Endothelial cell of umbilical vein (primary cell): ENCODE data around the gene PRDM2. TPM values are rescaled to one million over a fixed set of nuclear protein-coding genes. Genes with fewer than 3 reads are reported as not detected.

ENCODE experiments used
- BruUV-seq: library from RNA; stranded (reverse); fragments of 400-500 nt; replicated peaks from 2 replicates; lab custom pipeline; 2021; lab: Mats Ljungman, UMichigan
- CTCF ChIA-PET: fragments of 300-600, 350-600 bp; sonication (Branson Sonifier 250); formaldehyde crosslinking; loops from one replicate; lab custom pipeline; 2021; ENCODE audit warnings: antibody characterized with exemption, inconsistent platforms; lab: Charles Lee
- POLR2A ChIA-PET: fragments of 300-600, 350-600 bp; sonication (Branson Sonifier 250); formaldehyde crosslinking; loops from one replicate; lab custom pipeline; 2021; ENCODE audit warnings: antibody characterized with exemption, inconsistent platforms; lab: Charles Lee
- DNase-seq: peaks from one replicate; pipeline ENCODE4 v3.0.0-alpha.2; 2011; ENCODE audit warnings: low read depth, low spot score
- FAIRE-seq: peaks from 2 replicates; lab custom pipeline; 2011; peaks lifted over from hg19 to GRCh38; lab: Jason Lieb, UNC
- H2AFZ ChIP-seq: 2 replicates; pipeline ENCODE4 v1.6.0; 2012; ENCODE audit warnings: low read depth, low read length, control low read depth, inconsistent platforms
- H3K27ac ChIP-seq: 2 replicates; pipeline ENCODE4 v1.5.1; 2011; ENCODE audit warnings: low read depth, mild to moderate bottlenecking, control low read depth, low read length, moderate library complexity; ENCODE audit not compliant: insufficient read depth
- H3K27me3 ChIP-seq, 2 experiments: 2 replicates each; pipeline versions ENCODE4 v1.6.0 to v1.6.1; 2011; ENCODE audit warnings: low read length in 2 of 2, mixed read lengths in 1 of 2; ENCODE audit not compliant: control insufficient read depth in 2 of 2, insufficient read depth in 2 of 2
- H3K36me3 ChIP-seq, 2 experiments: 2 replicates in 1 of 2; 3 replicates in 1 of 2; pipeline ENCODE4 v1.5.1; 2011; ENCODE audit warnings: low read length in 2 of 2, mild to moderate bottlenecking in 1 of 2, moderate library complexity in 1 of 2; ENCODE audit not compliant: control insufficient read depth in 2 of 2, insufficient read depth in 2 of 2; ENCODE audit errors: extremely low read depth in 1 of 2
- H3K4me1 ChIP-seq: 3 replicates; pipeline ENCODE4 v1.5.1; 2011; ENCODE audit warnings: mild to moderate bottlenecking, low read length; ENCODE audit not compliant: control insufficient read depth, insufficient read depth; ENCODE audit errors: extremely low read depth
- H3K4me2 ChIP-seq: 2 replicates; pipeline ENCODE4 v1.6.1; 2011; ENCODE audit warnings: low read length, control low read depth, mixed read lengths; ENCODE audit not compliant: insufficient read depth
- H3K4me3 ChIP-seq, 3 experiments: fragments of 200-600 bp in 1 of 3; sonication (generic), shearing (Covaris generic) in 1 of 3; replicated peaks in 1 of 3; 2 replicates each; pipeline ENCODE4 v1.5.1; 2011 to 2016; ENCODE audit warnings: control low read depth in 3 of 3, low read length in 3 of 3, mild to moderate bottlenecking in 2 of 3, inconsistent platforms in 1 of 3, low read depth in 1 of 3, moderate library complexity in 1 of 3; ENCODE audit not compliant: insufficient read depth in 1 of 3
- H3K79me2 ChIP-seq: 2 replicates; pipeline ENCODE4 v1.6.0; 2012; ENCODE audit warnings: low read length, inconsistent platforms; ENCODE audit not compliant: control insufficient read depth, insufficient read depth
- H3K9ac ChIP-seq: replicated peaks from 2 replicates; pipeline ENCODE3; 2011; ENCODE audit warnings: low read length, control low read depth; ENCODE audit not compliant: insufficient read depth; ENCODE audit errors: extremely low read depth
- H3K9me1 ChIP-seq: replicated peaks from 3 replicates; pipeline ENCODE4 v1.6.0; 2011; ENCODE audit warnings: mild to moderate bottlenecking, low read length; ENCODE audit not compliant: control insufficient read depth, insufficient read depth; ENCODE audit errors: extremely low read depth
- H3K9me3 ChIP-seq: replicated peaks from 2 replicates; pipeline ENCODE4 v1.5.1; 2012; ENCODE audit warnings: low read length, inconsistent platforms; ENCODE audit not compliant: control insufficient read depth, insufficient read depth
- H4K20me1 ChIP-seq: replicated peaks from 2 replicates; pipeline ENCODE3; 2011; ENCODE audit warnings: mild to moderate bottlenecking, low read length; ENCODE audit not compliant: control insufficient read depth, insufficient read depth; ENCODE audit errors: extremely low read depth
- EZH2 ChIP-seq: IDR thresholded peaks from 2 replicates; pipeline ENCODE4 v1.6.1; 2012; ENCODE audit warnings: borderline replicate concordance, low read depth, mild to moderate bottlenecking, moderate library complexity, low read length, inconsistent platforms; ENCODE audit not compliant: severe bottlenecking
- FOS ChIP-seq: IDR thresholded peaks from 2 replicates; pipeline ENCODE4 v1.6.1; 2011; ENCODE audit warnings: mild to moderate bottlenecking, low read length, moderate library complexity, borderline replicate concordance; ENCODE audit not compliant: insufficient read depth
- GATA2 ChIP-seq: IDR thresholded peaks from 2 replicates; pipeline ENCODE4 v1.7.0; 2011; ENCODE audit warnings: low read depth, mild to moderate bottlenecking, moderate library complexity, mixed read lengths, low read length; ENCODE audit not compliant: insufficient read length, insufficient read depth
- JUN ChIP-seq: IDR thresholded peaks from 2 replicates; pipeline ENCODE4 v1.6.1; 2011; ENCODE audit warnings: borderline replicate concordance, low read depth; ENCODE audit not compliant: insufficient read length, insufficient read depth
- MYC ChIP-seq: IDR thresholded peaks from one replicate; pipeline ENCODE4 v1.6.1; 2011; ENCODE audit warnings: mild to moderate bottlenecking, low read depth, low read length
- POLR2A ChIP-seq: IDR thresholded peaks from 2 replicates; pipeline ENCODE4 v1.6.1; 2012; ENCODE audit warnings: low read depth, mild to moderate bottlenecking, control low read depth, low read length
- POLR2AphosphoS5 ChIP-seq: IDR thresholded peaks from 2 replicates; pipeline ENCODE4 v1.6.1; 2012; ENCODE audit warnings: low read depth, mild to moderate bottlenecking, control low read depth, low read length, moderate library complexity; ENCODE audit not compliant: insufficient read depth
- dilution Hi-C: fragments of 300-500 bp; cut with MboI; formaldehyde crosslinking; loops from one replicate; pipeline ENCODE4 v1.15.0; 2019; ENCODE audit warnings: low sequenced_read_pairs; ENCODE audit not compliant: extremely low pct_ligation_motif_present
- intact Hi-C: fragments of 100-400 bp; cut with micrococcal nuclease; formaldehyde crosslinking; loops from one replicate; pipeline ENCODE4 v1.10.0; 2022
- polyA plus RNA-seq, 4 experiments: library from polyadenylated mRNA; depleted of rRNA in 3 of 4; stranded (reverse) in 3 of 4; unstranded in 1 of 4; fragments of >200 nt; gene quantifications; 2 replicates each; pipeline versions ENCODE4 v1.2.1 to v1.2.3, GENCODE V29; 2011 to 2012; ENCODE audit warnings: missing spikeins in 1 of 4
- total RNA-seq: library from RNA; stranded (reverse); gene quantifications from 2 replicates; pipeline ENCODE4 v1.2.3, GENCODE V29; 2021
- TF ChIP-seq, protein P1 (sequence below), 2 donors: IDR thresholded peaks; 1 replicate in 1 of 2; 2 replicates in 1 of 2; pipeline ENCODE4 v1.5.1; 2011; ENCODE audit warnings: low read length in 2 of 2, mild to moderate bottlenecking in 2 of 2, moderate library complexity in 2 of 2, control low read depth in 1 of 2, inconsistent platforms in 1 of 2, low read depth in 1 of 2; ENCODE audit not compliant: insufficient read depth in 1 of 2; ENCODE audit errors: extremely low read depth in 1 of 2
- TF ChIP-seq, protein P2 (sequence below): IDR thresholded peaks from 2 replicates; pipeline ENCODE4 v1.6.1; 2011; ENCODE audit not compliant: insufficient read depth, insufficient read length

Gene PRDM2
- total and polyA plus RNA-seq, 2 donors (not counting 3 experiments of a cell fraction or from before 2014, with no cell fraction given) = 11.3 to 35.7 TPM

DNA sequence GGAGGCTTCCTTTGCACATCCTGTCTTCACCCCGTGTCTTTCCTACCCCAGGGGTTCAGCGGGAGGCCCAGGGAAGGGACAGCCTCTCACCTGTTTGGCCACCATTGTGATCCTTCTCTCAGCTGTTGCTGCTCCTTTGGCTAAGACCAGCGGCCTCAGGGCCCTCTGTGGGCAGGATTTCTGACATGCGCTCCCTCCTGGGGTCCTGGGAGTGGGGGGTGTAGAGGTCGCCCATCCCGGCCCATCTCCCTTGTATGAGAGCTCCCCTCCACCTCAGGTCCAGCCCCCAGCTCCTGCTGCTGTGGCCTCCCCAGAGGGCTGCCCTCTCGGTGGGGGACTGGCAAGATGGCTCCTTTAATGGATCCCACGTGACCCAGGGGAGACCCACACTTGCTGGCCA, 120.5 kb downstream of the PRDM2 start:
- no peak for TF ChIP-seq POLR2A
- TF ChIP-seq FOS = no peak
- TF ChIP-seq, protein P1, sequence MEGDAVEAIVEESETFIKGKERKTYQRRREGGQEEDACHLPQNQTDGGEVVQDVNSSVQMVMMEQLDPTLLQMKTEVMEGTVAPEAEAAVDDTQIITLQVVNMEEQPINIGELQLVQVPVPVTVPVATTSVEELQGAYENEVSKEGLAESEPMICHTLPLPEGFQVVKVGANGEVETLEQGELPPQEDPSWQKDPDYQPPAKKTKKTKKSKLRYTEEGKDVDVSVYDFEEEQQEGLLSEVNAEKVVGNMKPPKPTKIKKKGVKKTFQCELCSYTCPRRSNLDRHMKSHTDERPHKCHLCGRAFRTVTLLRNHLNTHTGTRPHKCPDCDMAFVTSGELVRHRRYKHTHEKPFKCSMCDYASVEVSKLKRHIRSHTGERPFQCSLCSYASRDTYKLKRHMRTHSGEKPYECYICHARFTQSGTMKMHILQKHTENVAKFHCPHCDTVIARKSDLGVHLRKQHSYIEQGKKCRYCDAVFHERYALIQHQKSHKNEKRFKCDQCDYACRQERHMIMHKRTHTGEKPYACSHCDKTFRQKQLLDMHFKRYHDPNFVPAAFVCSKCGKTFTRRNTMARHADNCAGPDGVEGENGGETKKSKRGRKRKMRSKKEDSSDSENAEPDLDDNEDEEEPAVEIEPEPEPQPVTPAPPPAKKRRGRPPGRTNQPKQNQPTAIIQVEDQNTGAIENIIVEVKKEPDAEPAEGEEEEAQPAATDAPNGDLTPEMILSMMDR (IDR thresholded peaks at IDR 0.05; ENCODE audit: extremely low read depth in 1 of 2, insufficient read depth in 1 of 2, low read depth in 1 of 2, low read length in 2 of 2) = no peak
- no peak for TF ChIP-seq POLR2AphosphoS5
- TF ChIP-seq GATA2 = no peak
- TF ChIP-seq EZH2 = no peak
- no peak for TF ChIP-seq JUN
- TF ChIP-seq MYC = no peak
- TF ChIP-seq, protein P2, sequence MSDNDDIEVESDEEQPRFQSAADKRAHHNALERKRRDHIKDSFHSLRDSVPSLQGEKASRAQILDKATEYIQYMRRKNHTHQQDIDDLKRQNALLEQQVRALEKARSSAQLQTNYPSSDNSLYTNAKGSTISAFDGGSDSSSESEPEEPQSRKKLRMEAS = no peak
- BruUV-seq = no TSS peak
- Histone ChIP-seq H3K79me2 (no peaks in the 10 kb centered on the region), H3K4me3 (no peak overlapping the region), H3K9ac (no peak overlapping the region), H3K9me3 (no peaks in the 10 kb centered on the region), H3K9me1 (no peaks in the 10 kb centered on the region), H3K4me2 (no peak overlapping the region), H3K4me1 (no peaks in the 10 kb centered on the region), H3K27me3 (no peaks in the 10 kb centered on the region), H3K27ac (no peak overlapping the region), H2AFZ (no peak overlapping the region), H4K20me1 (no peaks in the 10 kb centered on the region), H3K36me3 (no peaks in the 10 kb centered on the region)
- ChIA-PET CTCF (no interaction called here), POLR2A (no interaction called here)
- intact Hi-C loops = no loop called here
- dilution Hi-C loops = no loop called here
- no peak for DNase-seq
- FAIRE-seq = no peak
